ENCODE data around the gene SAP30BP. TPM values are rescaled to one million over a fixed set of nuclear protein-coding genes. Genes with fewer than 3 reads are reported as not detected.

The SAP30BP gene
- total RNA-seq, 2 donors from 2014 or later = 96.5 to 113 TPM

DNA sequence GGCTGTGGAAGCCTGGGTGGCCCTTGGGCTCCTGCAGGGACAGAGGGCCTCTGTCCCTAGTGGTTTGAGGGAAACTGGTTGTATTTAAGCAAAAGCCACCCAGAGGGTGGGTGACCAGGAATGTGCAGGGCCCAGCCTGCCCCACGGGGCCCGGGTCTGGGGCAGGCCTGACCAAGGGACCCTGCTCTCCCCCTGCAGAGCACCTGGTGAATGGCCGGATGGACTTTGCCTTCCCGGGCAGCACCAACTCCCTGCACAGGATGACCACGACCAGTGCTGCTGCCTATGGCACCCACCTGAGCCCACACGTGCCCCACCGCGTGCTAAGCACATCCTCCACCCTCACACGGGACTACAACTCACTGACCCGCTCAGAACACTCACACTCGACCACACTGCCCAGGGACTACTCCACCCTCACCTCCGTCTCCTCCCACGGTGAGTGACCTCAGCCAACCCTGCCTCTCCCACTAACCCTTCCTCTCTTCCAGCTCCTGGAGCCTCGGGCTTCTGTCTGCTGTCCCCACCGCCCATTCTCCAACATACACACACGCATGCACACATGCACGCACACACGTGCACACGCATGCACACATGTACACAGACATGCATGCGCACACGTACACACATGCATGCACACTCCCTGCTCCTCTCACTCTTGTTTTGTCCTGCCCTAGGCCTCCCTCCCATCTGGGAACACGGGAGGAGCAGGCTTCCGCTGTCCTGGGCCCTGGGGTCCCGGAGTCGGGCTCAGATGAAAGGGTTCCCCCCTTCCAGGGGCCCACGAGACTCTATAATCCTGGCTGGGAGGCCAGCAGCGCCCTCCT, 87.5 kb downstream of the SAP30BP start:
- H3K27me3 Mint-ChIP-seq (ENCODE audit: insufficient read depth) = peaks cover 9% of the 10 kb centered on the region
- Histone ChIP-seq H3K27me3 (ENCODE audit: control insufficient read depth, insufficient read depth, low read length, poor library complexity, severe bottlenecking) (no peaks in the 10 kb centered on the region), H3K36me3 (ENCODE audit: control insufficient read depth, insufficient read depth, low read length) (no peaks in the 10 kb centered on the region), H3K27ac (ENCODE audit: low read depth, low read length) (no peak overlapping the region), H3K4me3 (ENCODE audit: low read length) (no peak overlapping the region), H3K9me3 (ENCODE audit: control insufficient read depth, low read length) (no peaks in the 10 kb centered on the region), H3K9ac (ENCODE audit: extremely low read depth, low read length, poor library complexity, severe bottlenecking) (no peak overlapping the region), H3K4me1 (ENCODE audit: control insufficient read depth, insufficient read depth, low read length) (peaks cover 5% of the 10 kb centered on the region)
- H3K4me3 Mint-ChIP-seq = no peak overlapping the region
- no peaks in the 10 kb centered on the region for H3K36me3 Mint-ChIP-seq (ENCODE audit: low read depth)
- H3K4me1 Mint-ChIP-seq = peaks cover 9% of the 10 kb centered on the region
- peak overlapping the region; percentile 11 for H3K27ac Mint-ChIP-seq
- 88 to 91% methylated on average over 24 to 27 of the region's 27 CpGs for WGBS, 2 experiments (ENCODE audit: insufficient coverage in 1 of 2, insufficient read length in 1 of 2)
- no peaks in the 10 kb centered on the region for H3K9me3 Mint-ChIP-seq
- no peak for DNase-seq
- TF ChIP-seq CTCF (conservative IDR thresholded peaks at IDR 0.05) = no peak

- peak; percentile 69 for DNase-seq
- H3K4me3 ChIP-seq (ENCODE audit: low read length) = no peak overlapping the region
- no peaks in the 10 kb centered on the region for H3K36me3 ChIP-seq (ENCODE audit: control insufficient read depth, insufficient read depth, low read length)
- peaks cover 9% of the 10 kb centered on the region for H3K4me1 Mint-ChIP-seq
- TF ChIP-seq CTCF (conservative IDR thresholded peaks at IDR 0.05) = peak; percentile 16
- H3K9ac ChIP-seq (ENCODE audit: extremely low read depth, low read length, poor library complexity, severe bottlenecking) = no peak overlapping the region
- 92 to 94% methylated on average over 9 to 20 of the region's 20 CpGs for WGBS, 2 experiments (ENCODE audit: insufficient coverage in 1 of 2, insufficient read length in 1 of 2)
- no peak overlapping the region for H3K4me3 Mint-ChIP-seq
- H3K27ac ChIP-seq (ENCODE audit: low read depth, low read length) = no peak overlapping the region
- H3K4me1 ChIP-seq (ENCODE audit: control insufficient read depth, insufficient read depth, low read length) = peaks cover 5% of the 10 kb centered on the region
- H3K27ac Mint-ChIP-seq = no peak overlapping the region
- H3K27me3 Mint-ChIP-seq (ENCODE audit: insufficient read depth) = peaks cover 5% of the 10 kb centered on the region
- H3K27me3 ChIP-seq (ENCODE audit: control insufficient read depth, insufficient read depth, low read length, poor library complexity, severe bottlenecking) = no peaks in the 10 kb centered on the region
- H3K9me3 Mint-ChIP-seq = no peaks in the 10 kb centered on the region
- no peaks in the 10 kb centered on the region for H3K36me3 Mint-ChIP-seq (ENCODE audit: low read depth)
- H3K9me3 ChIP-seq (ENCODE audit: control insufficient read depth, low read length) = no peaks in the 10 kb centered on the region
Measured at GRCh38 chr17:75755205-75755901, 88.2 kb downstream of the SAP30BP start.

DNA sequence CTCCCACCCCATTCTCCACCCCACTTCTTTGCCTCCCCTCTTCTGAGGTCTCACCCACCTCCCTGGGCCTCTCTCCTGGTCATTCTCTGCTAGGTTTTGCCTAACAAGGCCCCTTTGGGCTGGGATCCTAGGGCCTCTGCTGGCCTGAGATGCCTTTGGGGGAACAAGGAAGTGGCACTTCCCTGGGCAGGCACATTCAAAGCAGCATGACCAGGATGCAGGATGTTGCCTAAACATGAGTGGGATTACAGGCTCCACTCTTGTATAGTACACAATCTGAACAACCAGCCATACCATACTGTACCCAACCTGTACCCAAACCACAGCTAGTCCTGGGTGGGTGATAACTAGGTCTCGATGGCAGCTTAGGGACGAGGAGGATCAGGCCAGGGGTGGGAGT, 88.9 kb downstream of the SAP30BP start:
- H3K27ac ChIP-seq (ENCODE audit: low read depth, low read length) = no peak overlapping the region
- no peaks in the 10 kb centered on the region for H3K9me3 ChIP-seq (ENCODE audit: control insufficient read depth, low read length)
- 100% methylated on average over 2 of the region's 2 CpGs; no CpG with 5 or more reads in 1 of the 2 experiments for WGBS, 2 experiments (ENCODE audit: insufficient coverage in 1 of 2, insufficient read length in 1 of 2)
- H3K36me3 ChIP-seq (ENCODE audit: control insufficient read depth, insufficient read depth, low read length) = no peaks in the 10 kb centered on the region
- Mint-ChIP-seq H3K4me1 (peaks cover 9% of the 10 kb centered on the region), H3K36me3 (ENCODE audit: low read depth) (no peaks in the 10 kb centered on the region), H3K4me3 (no peak overlapping the region), H3K9me3 (no peaks in the 10 kb centered on the region), H3K27ac (no peak overlapping the region), H3K27me3 (ENCODE audit: insufficient read depth) (peaks cover 5% of the 10 kb centered on the region)
- no peak for DNase-seq
- H3K4me1 ChIP-seq (ENCODE audit: control insufficient read depth, insufficient read depth, low read length) = peaks cover 5% of the 10 kb centered on the region
- TF ChIP-seq CTCF (conservative IDR thresholded peaks at IDR 0.05) = no peak
- no peaks in the 10 kb centered on the region for H3K27me3 ChIP-seq (ENCODE audit: control insufficient read depth, insufficient read depth, low read length, poor library complexity, severe bottlenecking)
- no peak overlapping the region for H3K9ac ChIP-seq (ENCODE audit: extremely low read depth, low read length, poor library complexity, severe bottlenecking)
- no peak overlapping the region for H3K4me3 ChIP-seq (ENCODE audit: low read length)
